PC-3 (cell line): ENCODE measurements around the gene TCOF1. TPM values are rescaled to one million over a fixed set of nuclear protein-coding genes. Genes with fewer than 3 reads are reported as not detected.

ENCODE experiments used
- ATAC-seq: fragments of 200-7000 bp; cut with Tn5 transposase; 2 replicates; pipeline ENCODE4 v1.9.1; 2020; ENCODE audit warnings: mild to moderate bottlenecking, moderate library complexity
- BruUV-seq: library from RNA; stranded (reverse); fragments of 400-500 nt; replicated peaks from 2 replicates; lab custom pipeline; 2021; lab: Mats Ljungman, UMichigan
- CTCF ChIA-PET: fragments of 300-600 bp; sonication (Branson Sonifier 250); formaldehyde crosslinking; loops from one replicate; lab custom pipeline; 2022; ENCODE audit warnings: antibody characterized with exemption; lab: Charles Lee
- POLR2A ChIA-PET: fragments of 300-600 bp; sonication (Branson Sonifier 250); formaldehyde crosslinking; loops from one replicate; lab custom pipeline; 2022; ENCODE audit warnings: antibody characterized with exemption; ENCODE audit not compliant: unreplicated experiment; lab: Charles Lee
- DNase-seq: peaks from one replicate; pipeline ENCODE4 v3.0.0-alpha.2; 2015
- H2AFZ ChIP-seq: fragments of 300-600 bp; sonication (generic); 2 replicates; pipeline ENCODE4 v1.6.0; 2016; ENCODE audit warnings: antibody characterized with exemption, low read length
- H3F3A ChIP-seq: fragments of 300-600 bp; sonication (generic); one replicate; pipeline ENCODE4 v1.6.0; 2017; ENCODE audit warnings: antibody characterized with exemption, low read length, control low read depth, mild to moderate bottlenecking; ENCODE audit not compliant: unreplicated experiment
- H3K27ac ChIP-seq: fragments of 300-600 bp; sonication (generic); 2 replicates; pipeline ENCODE4 v1.5.1; 2016; ENCODE audit warnings: mild to moderate bottlenecking, low read length
- H3K27me3 ChIP-seq: fragments of 300-600 bp; sonication (generic); 2 replicates; pipeline ENCODE4 v1.6.1; 2016; ENCODE audit warnings: low read length, mixed read lengths
- H3K36me3 ChIP-seq: fragments of 300-600 bp; sonication (generic); 2 replicates; pipeline ENCODE4 v1.6.1; 2016; ENCODE audit warnings: low read depth, mixed run types, low read length, mixed read lengths
- H3K4me1 ChIP-seq: fragments of 300-600 bp; sonication (generic); 2 replicates; pipeline ENCODE4 v1.5.1; 2016; ENCODE audit warnings: low read length; ENCODE audit not compliant: insufficient read depth
- H3K4me2 ChIP-seq: fragments of 300-600 bp; sonication (generic); 2 replicates; pipeline ENCODE4 v1.6.0; 2016; ENCODE audit warnings: low read length
- H3K4me3 ChIP-seq: fragments of 300-600 bp; sonication (generic); 2 replicates; pipeline ENCODE4 v1.5.1; 2016; ENCODE audit warnings: mild to moderate bottlenecking, low read length, mixed read lengths
- H3K79me2 ChIP-seq: fragments of 300-600 bp; sonication (generic); 2 replicates; pipeline ENCODE4 v1.6.1; 2017; ENCODE audit warnings: low read length, mixed read lengths
- H3K9ac ChIP-seq: fragments of 300-600 bp; sonication (generic); 2 replicates; pipeline ENCODE4 v1.6.0; 2016; ENCODE audit warnings: mild to moderate bottlenecking, low read length
- H3K9me2 ChIP-seq: fragments of 300-600 bp; sonication (generic); replicated peaks from 2 replicates; pipeline ENCODE4 v1.6.1; 2016; ENCODE audit warnings: mixed run types, low read length, mixed read lengths
- H3K9me3 ChIP-seq: fragments of 300-600 bp; sonication (generic); 2 replicates; pipeline ENCODE4 v1.6.1; 2016; ENCODE audit warnings: low read length, mixed read lengths
- H4K20me1 ChIP-seq: fragments of 300-600 bp; sonication (generic); 2 replicates; pipeline ENCODE4 v1.6.1; 2016; ENCODE audit warnings: low read length, mixed read lengths
- EZH2 ChIP-seq: fragments of 300-600 bp; sonication (generic); IDR thresholded peaks from one replicate; pipeline ENCODE4 v1.6.1; 2017; ENCODE audit warnings: antibody characterized with exemption, mild to moderate bottlenecking, low read length; ENCODE audit not compliant: unreplicated experiment
- EZH2phosphoT487 ChIP-seq: fragments of 300-600 bp; sonication (generic); IDR thresholded peaks from 2 replicates; pipeline ENCODE4 v1.6.1; 2018; ENCODE audit warnings: mild to moderate bottlenecking, antibody characterized with exemption, low read length, borderline replicate concordance
- intact Hi-C: fragments of 100-400 bp; cut with micrococcal nuclease; formaldehyde crosslinking; loops from 2 replicates; pipeline ENCODE4 v1.9.0; 2023
- total RNA-seq: library from RNA; depleted of rRNA; stranded (reverse); fragments of >200 nt; gene quantifications from 2 replicates; pipeline ENCODE4 v1.2.3, GENCODE V29; 2014
- TF ChIP-seq, protein P1 (sequence below): fragments of 300-600 bp; sonication (generic); conservative IDR thresholded peaks from 2 replicates; pipeline ENCODE4 v1.5.1; 2017; ENCODE audit warnings: antibody characterized with exemption, low read depth, mild to moderate bottlenecking, low read length

The TCOF1 gene
- total RNA-seq, 1 experiment from 2014 or later = 113 TPM

- no peaks in the 10 kb centered on the region for H3K79me2 ChIP-seq
- no peak overlapping the region for H3K27ac ChIP-seq
- no peaks in the 10 kb centered on the region for H3K9me3 ChIP-seq
- H3K27me3 ChIP-seq = no peaks in the 10 kb centered on the region
- H3K36me3 ChIP-seq = no peaks in the 10 kb centered on the region
- no peaks in the 10 kb centered on the region for H3F3A ChIP-seq
- intact Hi-C loops = no loop called here
- no peak overlapping the region for H2AFZ ChIP-seq
- H4K20me1 ChIP-seq = no peaks in the 10 kb centered on the region
- ATAC-seq (no peak), DNase-seq (no peak)
- no TSS peak for BruUV-seq
- H3K9me2 ChIP-seq = no peaks in the 10 kb centered on the region
- TF ChIP-seq, protein P1, sequence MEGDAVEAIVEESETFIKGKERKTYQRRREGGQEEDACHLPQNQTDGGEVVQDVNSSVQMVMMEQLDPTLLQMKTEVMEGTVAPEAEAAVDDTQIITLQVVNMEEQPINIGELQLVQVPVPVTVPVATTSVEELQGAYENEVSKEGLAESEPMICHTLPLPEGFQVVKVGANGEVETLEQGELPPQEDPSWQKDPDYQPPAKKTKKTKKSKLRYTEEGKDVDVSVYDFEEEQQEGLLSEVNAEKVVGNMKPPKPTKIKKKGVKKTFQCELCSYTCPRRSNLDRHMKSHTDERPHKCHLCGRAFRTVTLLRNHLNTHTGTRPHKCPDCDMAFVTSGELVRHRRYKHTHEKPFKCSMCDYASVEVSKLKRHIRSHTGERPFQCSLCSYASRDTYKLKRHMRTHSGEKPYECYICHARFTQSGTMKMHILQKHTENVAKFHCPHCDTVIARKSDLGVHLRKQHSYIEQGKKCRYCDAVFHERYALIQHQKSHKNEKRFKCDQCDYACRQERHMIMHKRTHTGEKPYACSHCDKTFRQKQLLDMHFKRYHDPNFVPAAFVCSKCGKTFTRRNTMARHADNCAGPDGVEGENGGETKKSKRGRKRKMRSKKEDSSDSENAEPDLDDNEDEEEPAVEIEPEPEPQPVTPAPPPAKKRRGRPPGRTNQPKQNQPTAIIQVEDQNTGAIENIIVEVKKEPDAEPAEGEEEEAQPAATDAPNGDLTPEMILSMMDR = no peak
- TF ChIP-seq EZH2 (no peak), EZH2phosphoT487 (no peak)
- no peak overlapping the region for H3K4me2 ChIP-seq
- H3K4me1 ChIP-seq = no peaks in the 10 kb centered on the region
- H3K4me3 ChIP-seq = no peak overlapping the region
- CTCF ChIA-PET = no interaction called here
- POLR2A ChIA-PET = no interaction called here
- H3K9ac ChIP-seq = no peak overlapping the region
Measured at GRCh38 chr5:150329881-150330876, 27.3 kb upstream of the TCOF1 start.

- no peak overlapping the region for H3K27ac ChIP-seq
- no peaks in the 10 kb centered on the region for H3K4me1 ChIP-seq
- H3K9ac ChIP-seq = no peak overlapping the region
- no peaks in the 10 kb centered on the region for H3F3A ChIP-seq
- H4K20me1 ChIP-seq = no peaks in the 10 kb centered on the region
- no TSS peak for BruUV-seq
- H3K36me3 ChIP-seq = no peaks in the 10 kb centered on the region
- H3K4me2 ChIP-seq = no peak overlapping the region
- ATAC-seq (no peak), DNase-seq (no peak)
- POLR2A ChIA-PET = no interaction called here
- H2AFZ ChIP-seq = no peak overlapping the region
- CTCF ChIA-PET = no interaction called here
- H3K4me3 ChIP-seq = no peak overlapping the region
- no peaks in the 10 kb centered on the region for H3K27me3 ChIP-seq
- no peaks in the 10 kb centered on the region for H3K9me3 ChIP-seq
- no peak for TF ChIP-seq EZH2phosphoT487
- TF ChIP-seq, protein P1 = no peak
- no peaks in the 10 kb centered on the region for H3K79me2 ChIP-seq
- intact Hi-C loops = no loop called here
- H3K9me2 ChIP-seq = peaks cover 7% of the 10 kb centered on the region
Measured at GRCh38 chr5:150333400-150333799, 24.1 kb upstream of the TCOF1 start.

GRCh38 chr5:150335778-150336177, 21.7 kb upstream of the TCOF1 start:
- intact Hi-C loops = no loop called here
- Histone ChIP-seq H3K4me1 (no peaks in the 10 kb centered on the region), H3K36me3 (no peaks in the 10 kb centered on the region), H3K27ac (no peak overlapping the region), H3K79me2 (no peaks in the 10 kb centered on the region), H3K4me2 (no peak overlapping the region), H3K4me3 (no peak overlapping the region), H3K27me3 (no peaks in the 10 kb centered on the region), H3K9me3 (no peaks in the 10 kb centered on the region), H3K9me2 (peaks cover 7% of the 10 kb centered on the region), H3K9ac (no peak overlapping the region), H4K20me1 (no peaks in the 10 kb centered on the region), H2AFZ (no peak overlapping the region), H3F3A (no peaks in the 10 kb centered on the region)
- no peak for TF ChIP-seq EZH2phosphoT487
- TF ChIP-seq, protein P1 = no peak
- no peak for TF ChIP-seq EZH2
- DNase-seq (no peak), ATAC-seq (no peak)
- no TSS peak for BruUV-seq
- CTCF ChIA-PET = interaction anchor here (1.1 kb wide), 1 partner anchor 15 kb away, joined by 3 read pairs; no protein-coding TSS in a partner anchor
- POLR2A ChIA-PET = no interaction called here
